HEK293 (cell line): ENCODE data around the gene OLR1.

Experiments
- ATF2 ChIP-seq: fragments of 450-650 bp; formaldehyde crosslinking; IDR thresholded peaks from 2 replicates; pipeline ENCODE4 v1.5.1; 2016; ENCODE audit warnings: missing biosample characterization, missing genetic modification characterization, low read depth
- ELK4 ChIP-seq: IDR thresholded peaks from 2 replicates; pipeline ENCODE4 v1.6.1; 2011; ENCODE audit warnings: mild to moderate bottlenecking, low read depth, low read length, borderline replicate concordance
- KLF1 ChIP-seq: fragments of 450-650 bp; formaldehyde crosslinking; IDR thresholded peaks from 2 replicates; pipeline ENCODE4 v1.5.1; 2016; ENCODE audit warnings: missing biosample characterization, missing genetic modification characterization
- KLF7 ChIP-seq: fragments of 450-650 bp; formaldehyde crosslinking; IDR thresholded peaks from 2 replicates; pipeline ENCODE4 v1.5.1; 2016; ENCODE audit warnings: missing biosample characterization, missing genetic modification characterization, borderline replicate concordance
- PRDM6 ChIP-seq: fragments of 450-650 bp; formaldehyde crosslinking; IDR thresholded peaks from 2 replicates; pipeline ENCODE4 v1.5.1; 2017; ENCODE audit warnings: missing biosample characterization, missing genetic modification characterization
- SCRT1 ChIP-seq: fragments of 450-650 bp; formaldehyde crosslinking; IDR thresholded peaks from 2 replicates; pipeline ENCODE4 v1.5.1; 2016; ENCODE audit warnings: missing biosample characterization, missing genetic modification characterization, borderline replicate concordance
- SP3 ChIP-seq: fragments of 450-650 bp; formaldehyde crosslinking; IDR thresholded peaks from 2 replicates; pipeline ENCODE4 v1.5.1; 2016; ENCODE audit warnings: missing biosample characterization, missing genetic modification characterization
- ZBTB21 ChIP-seq: fragments of 450-650 bp; formaldehyde crosslinking; IDR thresholded peaks from 2 replicates; pipeline ENCODE4 v1.5.1; 2017; ENCODE audit warnings: missing biosample characterization, missing genetic modification characterization
- ZBTB49 ChIP-seq: fragments of 450-650 bp; formaldehyde crosslinking; IDR thresholded peaks from 2 replicates; pipeline ENCODE4 v1.5.1; 2016; ENCODE audit warnings: missing biosample characterization, missing genetic modification characterization, low read depth
- ZNF112 ChIP-seq: fragments of 450-650 bp; formaldehyde crosslinking; IDR thresholded peaks from 2 replicates; pipeline ENCODE4 v1.5.0; 2017; ENCODE audit warnings: missing biosample characterization, missing genetic modification characterization
- ZNF148 ChIP-seq: fragments of 450-650 bp; formaldehyde crosslinking; IDR thresholded peaks from 2 replicates; pipeline ENCODE4 v1.5.0; 2017; ENCODE audit warnings: missing biosample characterization, missing genetic modification characterization, borderline replicate concordance
- ZNF157 ChIP-seq: fragments of 450-650 bp; formaldehyde crosslinking; IDR thresholded peaks from 2 replicates; pipeline ENCODE4 v1.5.1; 2016; ENCODE audit warnings: missing biosample characterization, missing genetic modification characterization
- ZNF2 ChIP-seq: fragments of 450-650 bp; formaldehyde crosslinking; IDR thresholded peaks from 2 replicates; pipeline ENCODE4 v1.5.1; 2016; ENCODE audit warnings: missing biosample characterization, missing genetic modification characterization
- ZNF211 ChIP-seq: fragments of 450-650 bp; formaldehyde crosslinking; IDR thresholded peaks from 2 replicates; pipeline ENCODE4 v1.5.1; 2016; ENCODE audit warnings: low read depth, missing biosample characterization, missing genetic modification characterization
- ZNF266 ChIP-seq: fragments of 450-650 bp; formaldehyde crosslinking; IDR thresholded peaks from 2 replicates; pipeline ENCODE4 v1.5.1; 2016; ENCODE audit warnings: missing biosample characterization, missing genetic modification characterization, low read depth
- ZNF350 ChIP-seq: fragments of 450-650 bp; formaldehyde crosslinking; IDR thresholded peaks from 2 replicates; pipeline ENCODE4 v1.5.0; 2017; ENCODE audit warnings: missing biosample characterization, mild to moderate bottlenecking, missing genetic modification characterization
- ZNF426 ChIP-seq: fragments of 450-650 bp; formaldehyde crosslinking; IDR thresholded peaks from 2 replicates; pipeline ENCODE4 v1.5.1; 2017; ENCODE audit warnings: missing biosample characterization, missing genetic modification characterization, mild to moderate bottlenecking, inconsistent platforms, moderate library complexity
- ZNF433 ChIP-seq: fragments of 450-650 bp; formaldehyde crosslinking; IDR thresholded peaks from 2 replicates; pipeline ENCODE4 v1.5.1; 2016; ENCODE audit warnings: missing biosample characterization, missing genetic modification characterization, low read depth
- ZNF473 ChIP-seq: fragments of 450-650 bp; formaldehyde crosslinking; IDR thresholded peaks from 2 replicates; pipeline ENCODE4 v1.5.1; 2017; ENCODE audit warnings: missing biosample characterization, missing genetic modification characterization
- ZNF585B ChIP-seq: fragments of 450-650 bp; formaldehyde crosslinking; IDR thresholded peaks from 2 replicates; pipeline ENCODE4 v1.5.1; 2016; ENCODE audit warnings: missing biosample characterization, missing genetic modification characterization
- ZNF645 ChIP-seq: fragments of 450-650 bp; formaldehyde crosslinking; IDR thresholded peaks from 2 replicates; pipeline ENCODE4; 2016; ENCODE audit warnings: missing biosample characterization, missing genetic modification characterization
- ZNF670 ChIP-seq: fragments of 450-650 bp; formaldehyde crosslinking; IDR thresholded peaks from 2 replicates; pipeline ENCODE4 v1.5.1; 2016; ENCODE audit warnings: missing biosample characterization, missing genetic modification characterization, low read depth
- ZNF677 ChIP-seq: fragments of 450-650 bp; IDR thresholded peaks from 2 replicates; pipeline ENCODE4 v1.5.0; 2018; ENCODE audit warnings: missing biosample characterization, mild to moderate bottlenecking, missing genetic modification characterization, moderate library complexity
- ZNF692 ChIP-seq: fragments of 450-650 bp; formaldehyde crosslinking; IDR thresholded peaks from 2 replicates; pipeline ENCODE4 v1.5.1; 2016; ENCODE audit warnings: missing biosample characterization, missing genetic modification characterization
- ZNF843 ChIP-seq: fragments of 450-650 bp; formaldehyde crosslinking; IDR thresholded peaks from 2 replicates; pipeline ENCODE4 v1.5.1; 2016; ENCODE audit warnings: missing biosample characterization, missing genetic modification characterization

OLR1 gene

GRCh38 chr12:10213168-10214135 lies 41.5 kb upstream of the OLR1 start (continued):
- TF ChIP-seq ZNF211 (tag by site-specific recombination) (no peak), ZNF112 (tag by site-specific recombination) (no peak), SP3 (tag by site-specific recombination) (no peak), ZNF157 (no peak), KLF7 (tag by site-specific recombination) (no peak), ZNF585B (tag by site-specific recombination) (no peak), ZNF677 (no peak), ZNF433 (tag by site-specific recombination) (no peak), ZBTB21 (tag by site-specific recombination) (no peak), KLF1 (tag by site-specific recombination) (0 out of 2 replicates have a peak, but pooled peaks have one; percentile 13), ZNF645 (no peak), ZNF426 (tag by site-specific recombination) (no peak), ZNF148 (no peak), ZBTB49 (tag by site-specific recombination) (no peak), ZNF692 (tag by site-specific recombination) (0 out of 2 replicates have a peak, but pooled peaks have one; percentile 26), SCRT1 (tag by site-specific recombination) (no peak), PRDM6 (tag by site-specific recombination) (no peak), ZNF473 (tag by site-specific recombination) (no peak), ATF2 (tag by site-specific recombination) (no peak), ELK4 (no peak), ZNF266 (tag by site-specific recombination) (no peak), ZNF2 (tag by site-specific recombination) (no peak), ZNF843 (tag by site-specific recombination) (no peak), ZNF350 (tag by site-specific recombination) (no peak), ZNF670 (tag by site-specific recombination) (no peak)
